ENCODE measurements around the gene FAM8A1.
"Not testable (repeated sequence)": the region's sequence is repeated elsewhere in the genome, so short reads cannot be mapped to it uniquely, and the experiment has no call there.

Gene FAM8A1, protein sequence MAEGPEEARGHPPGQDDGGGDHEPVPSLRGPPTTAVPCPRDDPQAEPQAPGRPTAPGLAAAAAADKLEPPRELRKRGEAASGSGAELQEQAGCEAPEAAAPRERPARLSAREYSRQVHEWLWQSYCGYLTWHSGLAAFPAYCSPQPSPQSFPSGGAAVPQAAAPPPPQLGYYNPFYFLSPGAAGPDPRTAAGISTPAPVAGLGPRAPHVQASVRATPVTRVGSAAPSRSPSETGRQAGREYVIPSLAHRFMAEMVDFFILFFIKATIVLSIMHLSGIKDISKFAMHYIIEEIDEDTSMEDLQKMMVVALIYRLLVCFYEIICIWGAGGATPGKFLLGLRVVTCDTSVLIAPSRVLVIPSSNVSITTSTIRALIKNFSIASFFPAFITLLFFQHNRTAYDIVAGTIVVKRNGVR

DNA sequence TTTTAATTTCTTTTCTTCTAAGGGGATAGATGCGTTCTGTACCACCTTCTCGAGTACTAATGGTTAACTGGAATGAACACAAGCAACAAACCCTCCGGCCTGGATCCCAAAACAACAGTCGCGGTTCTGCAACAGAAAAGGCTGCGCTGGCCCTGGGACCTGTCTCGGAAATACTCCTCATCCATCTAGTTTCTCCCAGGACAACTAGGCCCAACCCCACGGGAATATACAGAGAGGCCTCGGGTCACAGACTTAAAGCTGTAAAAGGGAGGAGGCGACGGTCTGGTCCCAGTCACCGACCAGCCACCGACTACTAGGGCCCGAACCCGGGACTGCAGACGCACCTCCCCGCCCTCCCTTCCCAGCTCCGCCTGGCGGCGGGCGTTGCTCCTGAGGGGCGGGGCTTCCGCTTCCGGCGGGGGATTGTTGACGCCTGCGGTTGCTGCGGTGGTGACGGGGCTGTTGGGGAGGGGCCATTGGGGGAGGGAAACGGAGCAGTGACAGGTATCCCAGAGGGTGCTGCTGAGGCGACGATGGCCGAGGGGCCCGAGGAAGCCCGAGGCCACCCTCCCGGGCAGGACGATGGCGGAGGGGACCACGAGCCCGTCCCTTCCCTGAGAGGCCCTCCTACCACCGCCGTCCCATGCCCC lies at the start of gene FAM8A1:
Gene FAM8A1 (plus strand): TSS at position 426 of the 650 bp plus-strand sequence. CDS start 108 bp downstream, at position 534.
- FAIRE-seq = no peak

DNA sequence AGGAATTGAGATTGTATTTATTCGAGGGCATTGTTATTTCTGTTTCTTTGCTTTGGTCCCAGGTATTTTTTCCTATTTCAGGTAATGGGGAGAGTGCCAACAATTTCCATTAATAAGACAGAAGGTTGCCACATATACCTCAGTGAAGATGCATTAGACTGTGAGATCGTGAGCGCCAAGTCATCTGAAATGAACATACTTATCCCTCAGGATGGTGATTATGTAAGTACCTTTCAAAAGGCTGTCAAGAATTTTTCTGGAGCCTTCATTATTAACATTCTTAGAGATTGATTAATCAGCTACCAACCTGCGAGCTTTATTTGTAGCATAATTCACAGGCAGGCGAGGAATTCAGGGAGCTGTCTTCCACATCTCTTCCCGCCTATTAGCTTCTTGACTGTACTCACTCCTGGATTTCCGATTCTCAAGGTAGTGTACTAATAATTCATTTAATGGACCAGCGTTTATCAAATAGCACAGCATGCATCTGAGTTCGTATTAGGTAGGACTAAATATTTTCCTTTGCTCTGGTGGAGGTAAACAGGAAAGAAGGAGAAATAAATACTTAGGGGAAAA lies 48.6 kb upstream of the FAM8A1 start:
- no peak for FAIRE-seq

DNA sequence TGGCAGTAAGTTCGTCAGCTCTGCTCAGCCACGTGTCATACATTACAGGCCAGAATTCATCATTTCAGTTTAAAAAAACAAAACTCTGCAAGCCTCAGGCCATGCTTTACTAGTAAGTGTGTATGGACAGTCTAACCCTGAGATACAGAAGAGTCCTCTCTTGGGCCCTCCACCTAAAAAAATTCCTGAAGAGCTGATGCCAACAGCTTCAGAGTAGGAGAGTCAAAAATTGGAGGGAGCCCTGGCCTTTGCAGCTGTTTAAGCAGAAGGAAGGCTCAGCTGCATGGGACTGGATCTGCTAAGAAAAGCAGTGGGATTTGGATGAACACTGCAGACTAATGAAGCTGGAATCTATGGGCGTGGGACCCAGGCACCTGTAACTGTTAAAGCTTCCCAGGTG lies 47.2 kb upstream of the FAM8A1 start:
- FAIRE-seq = no peak

DNA sequence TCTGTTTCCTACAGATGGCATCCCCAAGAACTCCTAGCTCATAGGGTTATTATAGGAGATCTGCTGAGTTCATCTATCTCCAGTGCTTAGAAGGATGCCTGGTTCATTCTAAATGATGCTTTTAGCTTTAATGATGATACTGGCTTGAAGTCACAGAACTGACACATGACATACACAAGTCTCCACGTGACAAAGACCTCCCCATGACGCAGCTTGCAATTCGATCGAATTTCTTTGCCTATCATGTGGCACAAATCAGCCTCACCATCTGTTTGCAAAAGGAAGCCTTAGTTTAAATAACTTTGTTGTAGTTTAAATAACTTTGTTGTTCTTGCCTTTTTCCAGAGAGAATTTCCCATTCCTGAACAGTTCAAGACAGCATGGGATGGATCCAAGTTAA lies 44.1 kb upstream of the FAM8A1 start:
- FAIRE-seq = no peak

DNA sequence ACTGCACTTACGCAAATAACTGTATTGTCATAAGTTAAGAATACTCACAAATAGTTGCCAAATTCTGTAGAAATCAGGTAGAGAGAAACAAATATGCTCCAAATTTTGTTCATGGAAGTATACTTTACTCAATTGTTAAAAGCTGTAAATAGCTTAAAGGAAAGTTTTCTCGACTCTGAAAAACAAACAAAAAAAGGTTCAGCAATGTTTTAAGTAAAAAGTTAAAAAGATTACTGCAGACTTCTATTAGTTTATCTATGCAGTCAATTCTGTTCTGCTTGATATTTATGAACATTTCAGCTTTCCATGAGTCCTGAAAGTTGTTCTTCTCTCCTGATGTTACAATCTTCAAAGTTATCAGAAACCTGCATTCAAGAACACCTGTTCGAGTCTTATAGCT lies 37.5 kb upstream of the FAM8A1 start:
- FAIRE-seq = peak; percentile 29

DNA sequence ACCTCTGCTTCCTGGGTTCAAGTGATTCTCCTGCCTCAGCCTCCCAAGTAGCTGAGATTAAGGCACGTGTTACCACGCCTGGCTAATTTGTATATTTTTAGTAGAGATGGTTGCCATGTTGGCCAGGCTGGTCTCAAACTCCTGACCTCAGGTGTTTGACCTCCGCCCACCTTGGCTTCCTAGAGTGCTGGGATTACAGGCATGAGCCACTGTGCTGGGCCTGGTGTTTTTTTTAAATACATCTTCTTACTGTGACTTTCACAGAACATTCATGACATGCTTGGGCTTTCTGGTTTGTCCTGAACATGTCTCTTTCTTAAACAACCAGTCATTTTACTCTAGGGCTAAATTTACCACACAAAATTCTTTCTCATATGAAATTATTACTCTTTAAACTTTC lies 34.7 kb upstream of the FAM8A1 start:
- no peak for FAIRE-seq

DNA sequence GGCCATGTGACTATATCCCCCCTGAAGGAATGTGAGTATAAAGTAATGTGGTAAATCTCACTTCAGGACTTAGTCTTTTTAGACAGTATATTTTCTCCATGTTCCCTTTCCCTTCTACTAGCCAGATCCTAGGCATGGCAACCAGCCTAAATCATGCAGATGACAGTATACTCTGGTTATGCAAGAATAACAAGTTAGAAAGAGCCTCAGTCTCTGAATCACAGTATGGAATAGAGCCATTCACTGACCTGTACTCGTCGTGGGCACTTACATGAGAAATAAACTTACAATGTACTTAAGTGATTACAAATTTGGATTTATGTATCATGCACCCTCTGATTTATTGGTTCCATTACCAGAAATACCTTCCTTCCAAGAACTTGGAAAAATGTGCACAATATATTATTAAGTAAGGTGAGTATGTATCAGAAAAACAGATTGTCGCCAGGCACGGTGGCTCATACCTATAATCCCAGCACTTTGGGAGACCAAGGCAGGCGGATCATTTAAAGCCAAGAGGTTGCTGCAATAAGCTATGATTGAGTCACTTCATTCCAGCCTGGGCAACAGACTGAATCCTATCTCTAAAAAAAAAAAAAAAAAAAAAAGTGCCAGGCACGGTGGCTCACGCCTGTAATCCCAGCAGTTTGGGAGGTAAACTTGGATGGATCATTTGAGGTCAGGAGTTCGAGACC lies 25.1 kb upstream of the FAM8A1 start:
- no peak for FAIRE-seq

DNA sequence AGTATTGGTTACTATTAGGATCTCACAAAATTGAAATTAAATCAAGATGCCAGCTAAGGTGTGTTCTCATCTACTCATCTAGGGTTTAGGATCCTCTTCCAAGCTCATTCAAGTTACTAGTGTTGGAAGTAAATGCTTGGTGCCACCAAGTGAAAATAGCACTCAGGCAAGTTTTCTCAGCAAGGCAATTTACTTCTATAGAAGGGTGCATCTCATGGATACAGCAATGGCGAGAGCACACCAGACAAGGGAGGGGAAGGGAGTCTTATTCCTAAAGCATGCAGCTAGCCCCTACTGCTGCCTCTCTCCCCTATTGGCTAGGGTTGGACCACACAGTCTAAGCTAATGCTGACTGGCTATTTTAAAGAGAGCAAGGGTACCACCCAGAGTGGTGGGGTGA lies 23.0 kb upstream of the FAM8A1 start:
- FAIRE-seq = no peak

DNA sequence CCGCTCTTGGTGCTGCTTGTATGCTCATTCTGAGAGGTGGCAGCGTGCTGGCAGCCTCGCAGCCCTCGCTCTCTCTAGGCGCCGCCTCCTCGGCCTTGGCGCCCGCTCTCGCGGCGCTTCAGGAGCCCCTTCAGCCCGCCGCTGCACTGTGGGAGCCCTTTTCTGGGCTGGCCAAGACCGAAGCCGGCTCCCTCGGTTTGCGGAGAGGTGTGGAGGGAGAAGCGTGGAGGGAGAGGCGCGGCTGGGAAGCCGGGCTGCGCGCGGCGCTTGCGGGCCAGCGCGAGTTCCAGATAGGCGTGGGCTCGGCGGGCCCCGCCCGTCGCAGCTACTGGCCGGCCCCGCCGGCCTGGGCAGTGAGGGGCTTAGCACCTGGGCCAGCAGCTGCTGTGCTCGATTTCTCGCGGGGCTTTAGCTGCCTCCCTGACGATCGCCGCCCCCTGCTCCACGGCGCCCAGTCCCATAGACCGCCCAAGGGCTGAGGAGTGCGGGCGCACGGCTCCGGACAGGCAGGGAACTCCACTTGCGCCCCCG lies 19.5 kb upstream of the FAM8A1 start:
- FAIRE-seq = no peak

DNA sequence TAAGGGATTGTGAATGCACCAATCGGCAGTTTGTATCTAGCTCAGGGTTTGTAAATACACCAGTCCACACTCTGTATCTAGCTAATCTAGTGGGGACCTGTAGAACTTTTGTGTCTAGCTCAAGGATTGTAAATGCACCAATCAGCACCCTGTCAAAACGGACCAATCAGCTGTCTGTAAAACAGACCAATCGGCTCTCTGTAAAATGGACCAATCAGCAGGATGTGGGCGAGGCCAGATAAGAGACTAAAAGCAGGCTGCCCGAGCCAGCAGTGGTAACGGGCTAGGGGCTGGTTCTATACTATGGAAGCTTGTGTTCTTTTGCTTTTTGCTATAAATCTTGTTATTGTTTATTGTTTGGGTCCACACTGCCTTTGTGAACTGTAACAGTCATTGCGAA lies 18.8 kb upstream of the FAM8A1 start:
- not testable (repeated sequence) for FAIRE-seq

DNA sequence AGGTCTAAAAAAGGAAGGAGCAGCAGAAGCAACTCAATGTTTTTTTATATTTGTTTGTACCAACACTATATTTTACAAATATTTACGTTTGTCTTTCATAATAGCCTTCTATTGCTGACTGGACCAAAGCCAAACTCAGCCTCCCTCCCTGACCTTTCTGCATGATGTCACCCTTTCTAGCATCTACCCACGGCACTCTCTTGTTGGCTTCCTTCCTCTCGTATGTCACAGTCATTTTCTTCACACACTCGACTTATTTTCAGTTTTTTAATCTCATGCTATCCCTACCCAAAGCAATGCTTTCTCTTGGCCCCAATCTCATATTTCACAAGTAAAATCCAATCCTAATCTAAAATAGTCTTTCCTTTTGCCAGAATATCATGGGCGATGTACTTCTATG lies 16.3 kb upstream of the FAM8A1 start:
- FAIRE-seq = no peak

DNA sequence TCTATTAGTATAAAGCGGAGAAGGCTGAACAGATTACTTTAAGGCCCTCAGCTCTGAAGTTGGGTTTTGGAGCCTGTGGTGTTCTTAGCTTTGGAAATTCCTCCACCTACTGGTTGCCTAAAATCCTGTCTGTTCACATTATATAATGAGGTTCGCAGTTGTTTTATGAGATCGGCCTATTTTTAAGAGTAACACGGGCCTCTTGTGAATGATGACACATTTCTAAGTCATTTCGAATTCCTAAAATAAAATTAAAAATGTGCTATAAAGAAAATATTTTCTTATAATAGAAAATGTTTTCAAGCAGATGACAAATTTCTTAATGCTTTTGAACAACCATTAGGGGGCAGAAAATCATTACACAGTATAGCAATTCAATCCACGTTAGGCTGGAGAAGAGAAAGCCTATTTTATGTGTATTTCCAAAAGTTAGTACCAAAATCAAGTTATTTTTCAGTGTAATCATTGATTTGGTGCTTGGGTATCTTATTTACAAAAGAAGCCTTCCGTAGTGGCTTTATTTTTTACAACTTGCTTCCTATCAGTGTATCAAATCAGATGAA lies 15.8 kb upstream of the FAM8A1 start:
- peak; percentile 88 for FAIRE-seq

DNA sequence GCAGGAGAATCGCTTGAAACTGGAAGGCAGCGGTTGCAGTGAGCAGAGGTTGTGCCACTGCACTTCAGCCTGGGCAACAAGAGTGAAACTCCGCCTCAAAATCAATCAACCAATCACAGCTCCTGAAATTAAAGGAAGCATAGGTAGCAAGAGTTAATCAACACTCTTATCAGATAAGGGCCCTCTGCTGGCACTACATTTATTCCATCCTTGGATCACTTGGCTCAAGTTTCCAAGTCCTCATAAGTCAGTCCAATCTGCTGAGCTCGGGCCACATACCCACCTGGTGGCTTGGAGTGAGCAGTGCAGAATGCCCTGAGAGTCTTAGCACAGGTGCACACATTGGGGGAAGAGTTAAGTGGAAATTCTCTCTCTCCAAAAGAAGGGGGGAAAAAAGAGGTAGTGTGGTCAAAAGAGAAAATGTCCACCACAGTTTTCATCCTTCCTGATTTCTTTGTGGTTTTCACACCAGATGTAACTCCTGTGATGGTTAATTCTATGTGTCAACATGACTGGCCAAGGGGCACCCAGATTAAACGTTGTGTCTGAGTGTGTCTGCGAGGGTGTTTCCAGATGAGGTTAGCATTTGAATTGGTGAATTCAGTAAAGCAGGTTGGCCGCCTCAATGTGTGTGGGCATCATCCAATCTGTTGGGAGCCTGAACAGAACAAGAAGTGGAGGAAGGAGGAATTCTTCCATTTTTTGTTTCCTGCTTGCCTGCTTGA lies 14.2 kb upstream of the FAM8A1 start:
- no peak for FAIRE-seq

DNA sequence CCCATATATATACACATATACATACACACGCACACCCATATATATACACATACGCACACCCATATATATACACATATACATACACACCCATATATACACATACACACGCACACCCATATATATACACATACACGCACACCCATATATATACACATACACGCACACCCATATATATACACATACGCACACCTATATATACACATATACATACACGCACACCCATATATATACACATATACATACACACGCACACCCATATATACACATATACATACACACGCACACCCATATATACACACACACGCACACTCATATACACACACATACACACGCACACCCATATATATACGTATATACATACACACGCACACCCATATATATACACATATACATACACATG lies 13.5 kb upstream of the FAM8A1 start:
- not testable (repeated sequence) for FAIRE-seq

DNA sequence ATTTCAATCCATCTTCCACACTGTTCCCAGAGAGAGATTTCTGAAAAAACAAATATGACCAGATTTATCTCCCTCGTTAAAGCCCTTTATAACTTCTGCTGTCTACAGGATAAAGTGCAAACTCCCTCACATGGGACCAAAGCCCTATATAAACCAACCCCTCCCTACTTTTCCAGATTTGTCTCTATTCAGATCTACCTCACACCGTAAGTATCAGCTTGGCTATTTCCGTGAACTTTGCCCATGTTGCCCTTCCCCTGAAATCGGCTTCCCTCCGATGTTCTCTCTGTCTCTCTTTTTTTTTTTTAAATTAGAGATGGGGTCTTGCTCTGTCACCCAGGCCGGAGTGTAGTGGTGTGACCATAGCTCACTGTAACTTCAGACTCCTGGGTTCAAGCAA lies 12.1 kb upstream of the FAM8A1 start:
- no peak for FAIRE-seq

DNA sequence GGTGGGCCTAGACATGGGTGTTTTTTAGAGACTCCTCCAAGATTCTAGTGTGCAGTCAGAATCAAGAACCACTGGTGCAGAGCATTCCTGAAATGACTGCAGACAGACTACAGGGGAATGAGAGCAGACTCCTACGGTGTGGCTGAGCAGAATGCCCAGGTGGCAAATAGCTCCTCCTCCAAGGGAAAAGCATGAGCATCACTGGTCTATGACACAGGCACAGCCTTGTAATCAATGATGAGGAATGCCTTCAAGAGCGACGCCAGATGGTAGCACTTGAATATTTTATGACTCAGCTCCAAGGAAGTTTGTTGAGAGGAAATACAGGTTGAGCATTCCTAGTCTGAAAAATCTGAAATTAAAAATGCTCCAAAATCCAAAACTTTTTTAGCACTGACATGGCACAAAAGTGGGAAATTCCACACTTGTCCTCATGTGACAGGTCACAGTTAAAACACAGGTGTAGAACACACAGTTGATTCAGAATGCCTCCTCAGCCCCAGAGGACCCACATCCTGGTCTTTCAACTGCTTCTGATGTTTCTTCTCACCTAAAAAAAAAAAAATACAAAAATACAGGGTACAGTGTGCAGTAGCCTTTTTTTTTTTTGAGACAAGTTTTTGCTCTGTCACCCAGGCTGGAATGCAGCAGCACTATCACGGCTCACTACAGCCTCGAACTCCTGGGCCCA lies 10.6 kb upstream of the FAM8A1 start:
- FAIRE-seq = no peak

DNA sequence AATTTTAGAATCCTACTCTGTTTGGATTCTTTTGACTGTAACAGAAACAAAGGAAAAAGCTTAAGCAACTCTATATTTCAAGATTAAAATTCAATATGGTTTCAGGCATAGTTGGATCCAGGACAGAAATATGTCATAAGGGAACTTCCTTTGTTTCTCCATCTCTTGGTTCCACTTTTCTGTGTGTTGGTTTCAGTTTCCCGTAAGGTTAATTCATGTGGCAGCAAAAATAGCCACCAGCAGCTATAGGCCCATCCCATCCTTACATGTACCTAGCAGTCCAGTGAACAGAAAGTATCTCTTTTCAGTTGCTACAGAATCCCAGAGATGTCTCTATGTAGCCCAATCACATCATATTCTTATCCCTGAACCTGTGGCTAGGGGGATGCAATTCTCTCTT lies 8.8 kb upstream of the FAM8A1 start:
- no peak for FAIRE-seq

DNA sequence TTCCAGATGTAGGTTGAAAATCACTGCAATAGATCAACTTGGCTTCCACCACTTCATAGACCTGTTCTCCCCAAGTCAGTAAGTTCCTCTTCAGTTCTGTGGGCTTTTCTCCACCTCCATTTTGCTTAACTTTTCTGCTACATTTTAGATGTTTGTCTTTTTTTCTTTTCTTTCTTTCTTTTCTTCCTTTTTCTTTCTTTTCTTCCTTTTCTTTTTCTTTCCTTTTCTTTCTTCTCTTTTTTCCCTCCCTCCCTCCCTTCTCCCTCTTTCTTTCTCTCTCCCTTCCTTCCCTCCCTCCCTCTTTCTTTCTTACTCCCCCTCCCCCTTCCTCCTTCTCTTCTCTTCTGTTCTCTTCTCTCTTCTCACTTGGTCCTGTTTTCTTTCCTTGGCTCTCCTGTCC lies 6.9 kb upstream of the FAM8A1 start:
- no peak for FAIRE-seq

DNA sequence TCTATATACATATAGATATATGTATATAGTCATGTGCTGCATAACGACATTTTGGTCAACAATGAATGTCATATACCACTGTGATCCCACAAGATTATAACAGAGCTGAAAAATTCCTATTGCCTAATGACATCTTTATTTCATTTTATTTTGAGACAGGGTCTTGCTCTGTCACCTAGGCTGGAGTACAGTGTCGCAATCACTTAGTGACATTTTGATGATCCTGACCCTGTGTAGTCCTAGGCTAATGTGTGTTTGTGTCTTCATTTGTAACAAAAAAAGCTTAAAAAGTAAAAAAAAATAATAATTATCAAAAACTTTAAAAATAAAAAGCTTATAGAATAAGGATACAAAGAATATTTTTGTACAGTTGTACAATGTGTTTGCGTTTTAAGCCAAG lies 4.0 kb upstream of the FAM8A1 start:
- FAIRE-seq = no peak

DNA sequence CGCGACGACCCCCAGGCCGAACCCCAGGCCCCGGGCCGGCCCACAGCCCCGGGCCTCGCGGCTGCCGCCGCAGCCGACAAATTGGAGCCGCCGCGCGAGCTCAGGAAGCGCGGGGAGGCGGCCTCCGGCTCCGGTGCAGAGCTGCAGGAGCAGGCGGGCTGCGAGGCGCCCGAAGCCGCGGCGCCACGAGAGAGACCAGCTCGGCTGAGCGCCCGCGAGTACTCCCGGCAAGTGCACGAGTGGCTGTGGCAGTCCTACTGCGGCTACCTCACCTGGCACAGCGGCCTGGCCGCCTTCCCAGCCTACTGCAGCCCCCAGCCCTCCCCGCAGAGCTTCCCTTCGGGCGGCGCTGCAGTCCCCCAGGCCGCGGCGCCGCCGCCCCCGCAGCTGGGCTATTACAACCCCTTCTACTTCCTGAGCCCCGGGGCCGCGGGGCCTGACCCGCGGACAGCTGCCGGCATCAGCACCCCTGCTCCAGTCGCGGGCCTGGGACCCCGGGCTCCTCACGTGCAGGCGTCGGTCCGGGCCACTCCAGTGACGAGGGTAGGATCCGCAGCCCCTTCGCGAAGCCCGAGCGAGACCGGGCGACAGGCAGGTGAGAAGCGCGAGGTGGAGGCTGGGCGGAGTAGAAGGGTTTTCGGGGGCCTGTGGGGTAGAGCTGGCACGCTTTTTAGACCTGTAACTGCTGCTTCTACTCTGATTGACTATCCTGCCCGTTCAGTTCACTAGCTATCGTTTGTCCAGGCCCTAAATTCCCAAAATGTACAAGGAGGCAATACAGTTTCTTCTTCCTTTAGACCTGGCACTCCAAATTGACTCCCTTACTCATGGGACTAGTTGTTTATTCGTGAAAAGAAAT lies 654 bp downstream of the FAM8A1 start:
- no peak for FAIRE-seq

DNA sequence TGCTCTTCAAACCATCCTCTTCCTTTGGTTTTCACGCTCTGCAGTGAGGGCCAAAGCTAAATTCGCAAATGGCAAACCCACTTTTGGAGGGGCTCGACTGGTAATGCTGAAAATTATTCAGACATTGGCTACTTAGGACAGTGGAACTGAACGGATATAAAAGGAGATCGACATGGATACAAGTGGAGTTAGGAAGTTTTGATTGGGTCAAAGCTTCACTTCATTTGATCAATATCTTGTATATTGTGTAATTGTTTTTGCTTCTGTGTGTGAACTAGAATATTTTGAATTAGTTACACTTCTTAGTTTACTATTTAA lies 1.2 kb downstream of the FAM8A1 start:
- FAIRE-seq = no peak

Data from endometrium (tissue), 2 donors.